Coronary artery (tissue), 2 donors: ENCODE results near the gene ZDHHC17.
A peak's percentile ranks its signal among the peaks of the same experiment; 100 is the strongest.

ENCODE experiments used
- DNase-seq: peaks from one replicate; pipeline ENCODE4 v3.0.0-alpha.2; 2017; ENCODE audit warnings: low spot score
- H3K27ac ChIP-seq, 2 donors: fragments of 200-600 bp; sonication (generic); one replicate each; pipeline ENCODE4 v1.5.1; 2016 to 2019
- H3K4me3 ChIP-seq: fragments of 200-600 bp; sonication (generic); 2 replicates; pipeline ENCODE4 v1.5.1; 2016; ENCODE audit warnings: mild to moderate bottlenecking, moderate library complexity
- TF ChIP-seq, protein P1 (sequence below): fragments of 200-600 bp; sonication (generic); IDR thresholded peaks from one replicate; pipeline ENCODE4 v1.5.1; 2019; ENCODE audit warnings: antibody characterized with exemption

Gene ZDHHC17

GRCh38 chr12:76874491-76875190 lies 110.7 kb downstream of the ZDHHC17 start:
- H3K4me3 ChIP-seq = peak overlapping the region; percentile 47
- peak overlapping the region; percentile 7 to 20 for H3K27ac ChIP-seq
- TF ChIP-seq, protein P1, sequence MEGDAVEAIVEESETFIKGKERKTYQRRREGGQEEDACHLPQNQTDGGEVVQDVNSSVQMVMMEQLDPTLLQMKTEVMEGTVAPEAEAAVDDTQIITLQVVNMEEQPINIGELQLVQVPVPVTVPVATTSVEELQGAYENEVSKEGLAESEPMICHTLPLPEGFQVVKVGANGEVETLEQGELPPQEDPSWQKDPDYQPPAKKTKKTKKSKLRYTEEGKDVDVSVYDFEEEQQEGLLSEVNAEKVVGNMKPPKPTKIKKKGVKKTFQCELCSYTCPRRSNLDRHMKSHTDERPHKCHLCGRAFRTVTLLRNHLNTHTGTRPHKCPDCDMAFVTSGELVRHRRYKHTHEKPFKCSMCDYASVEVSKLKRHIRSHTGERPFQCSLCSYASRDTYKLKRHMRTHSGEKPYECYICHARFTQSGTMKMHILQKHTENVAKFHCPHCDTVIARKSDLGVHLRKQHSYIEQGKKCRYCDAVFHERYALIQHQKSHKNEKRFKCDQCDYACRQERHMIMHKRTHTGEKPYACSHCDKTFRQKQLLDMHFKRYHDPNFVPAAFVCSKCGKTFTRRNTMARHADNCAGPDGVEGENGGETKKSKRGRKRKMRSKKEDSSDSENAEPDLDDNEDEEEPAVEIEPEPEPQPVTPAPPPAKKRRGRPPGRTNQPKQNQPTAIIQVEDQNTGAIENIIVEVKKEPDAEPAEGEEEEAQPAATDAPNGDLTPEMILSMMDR = no peak
- no peak for DNase-seq

- no peak for DNase-seq
- Histone ChIP-seq H3K27ac (peak overlapping the region; percentile 92 to 97), H3K4me3 (peak overlapping the region; percentile 93)
- TF ChIP-seq, protein P1 = no peak
Observed at GRCh38 chr12:76876696-76877229, 112.8 kb downstream of the ZDHHC17 start.

GRCh38 chr12:76878099-76878898 lies 114.4 kb downstream of the ZDHHC17 start:
- DNase-seq = no peak
- H3K27ac ChIP-seq = peak overlapping the region; percentile 92 to 97
- TF ChIP-seq, protein P1 = no peak
- peak overlapping the region; percentile 93 for H3K4me3 ChIP-seq

GRCh38 chr12:76878899-76879709 lies 115.2 kb downstream of the ZDHHC17 start, which contains the start of gene CSRP2:
Gene CSRP2 (minus strand): TSS chr12:76879019. CDS start chr12:76866260, 12,759 bp downstream.
- peak; percentile 95 for DNase-seq
- H3K27ac ChIP-seq = peak within 1 kb of the TSS; percentile 92 to 97
- TF ChIP-seq, protein P1 = no peak
- H3K4me3 ChIP-seq = peak within 1 kb of the TSS; percentile 93

- TF ChIP-seq, protein P1 = no peak
- H3K4me3 ChIP-seq = peak overlapping the region; percentile 93
- peak overlapping the region; percentile 92 to 97 for H3K27ac ChIP-seq
- peak; percentile 81 for DNase-seq
Observed at GRCh38 chr12:76879710-76880518, 116.0 kb downstream of the ZDHHC17 start.

DNA sequence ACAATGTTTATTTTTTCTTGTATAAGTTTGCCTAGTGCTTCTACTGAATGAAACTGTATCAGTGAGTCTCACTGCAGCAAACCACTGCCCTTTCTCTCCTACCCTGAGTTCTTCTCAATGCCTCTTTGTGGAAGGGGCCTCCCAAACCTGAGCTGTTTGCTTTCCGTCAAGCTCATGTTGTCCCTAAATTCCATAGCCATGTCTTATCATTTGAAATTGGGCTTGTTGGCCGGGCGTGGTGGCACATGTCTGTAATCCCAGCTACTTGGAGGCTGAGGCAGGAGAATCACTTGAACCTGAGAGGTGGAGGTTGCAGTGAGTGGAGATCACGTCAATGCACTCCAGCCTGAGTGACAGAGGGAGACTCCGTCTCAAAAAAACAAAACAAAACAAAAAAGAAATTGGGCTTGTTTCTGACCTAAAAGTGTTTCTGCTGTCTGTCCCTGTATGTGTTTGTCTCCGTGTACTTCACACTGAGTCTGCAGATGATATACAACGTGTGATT lies 116.7 kb downstream of the ZDHHC17 start:
- no peak for DNase-seq
- TF ChIP-seq, protein P1 = no peak
- no peak overlapping the region for H3K4me3 ChIP-seq
- H3K27ac ChIP-seq = peak overlapping the region; percentile 92 to 97
